HG03378 (cell line): Measurements from ENCODE around the gene ARGLU1.
A peak's percentile ranks its signal among the peaks of the same experiment; 100 is the strongest.

ENCODE experiments used
- ATAC-seq: cut with Tn5 transposase; IDR thresholded peaks from one replicate; pipeline ENCODE4 v1.9.1; 2021; ENCODE audit warnings: mild to moderate bottlenecking, moderate library complexity; ENCODE audit not compliant: unreplicated experiment

The ARGLU1 gene

DNA sequence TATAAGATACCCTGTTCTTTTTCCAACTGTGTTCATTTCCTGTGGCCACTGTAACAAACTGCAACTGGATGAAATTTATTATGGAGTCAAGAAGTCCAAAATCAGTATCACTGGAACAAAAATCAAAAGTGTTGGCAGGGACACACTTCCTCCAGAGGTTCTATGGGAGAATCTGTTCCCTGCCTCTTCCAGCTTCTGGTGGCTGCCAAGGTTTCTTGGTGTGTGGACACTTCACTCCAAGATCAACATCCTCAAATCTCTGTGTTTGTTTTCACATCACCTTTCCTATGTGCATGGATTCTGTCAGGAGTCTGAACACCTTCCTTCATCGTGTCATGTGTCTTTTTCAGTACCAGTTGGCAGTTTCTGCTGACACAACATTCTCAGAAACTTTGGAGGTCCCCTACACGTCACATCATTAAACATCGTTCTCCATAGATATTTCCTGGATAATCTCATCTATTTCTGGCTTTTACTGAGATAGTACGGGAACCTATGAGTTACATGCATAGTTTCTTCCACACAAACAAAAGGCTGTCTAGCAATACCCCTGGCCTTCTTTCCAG lies 17.3 kb downstream of the ARGLU1 start:
- no peak for ATAC-seq

DNA sequence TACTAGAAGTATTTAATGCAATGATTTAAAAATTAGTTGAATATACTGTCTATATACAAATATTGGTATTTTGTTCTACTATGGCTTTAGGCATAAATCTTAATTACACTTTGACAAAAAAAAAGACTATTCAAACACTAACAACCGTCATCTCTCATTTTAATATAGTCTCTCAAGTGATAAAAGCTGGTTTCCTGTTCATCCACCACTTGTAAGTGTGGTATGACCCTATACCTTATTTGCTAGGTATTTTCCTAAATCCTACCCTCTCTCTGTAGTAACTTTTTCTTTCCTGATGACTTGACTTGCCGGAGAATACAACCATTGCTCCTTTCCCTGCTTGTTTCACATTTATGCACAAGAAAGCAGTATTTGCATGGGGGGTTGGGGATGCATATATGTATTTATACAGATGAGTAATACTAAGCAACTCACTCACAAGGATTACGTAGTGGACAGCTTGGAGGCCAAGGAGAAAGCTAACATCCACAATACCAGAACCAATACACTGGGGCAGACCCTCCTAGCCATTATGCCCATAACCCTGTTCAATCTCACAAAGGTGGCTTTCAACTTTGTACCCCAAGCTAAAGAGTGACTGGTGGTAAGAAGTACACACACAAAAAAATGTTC lies 19.8 kb downstream of the ARGLU1 start:
- no peak for ATAC-seq

DNA sequence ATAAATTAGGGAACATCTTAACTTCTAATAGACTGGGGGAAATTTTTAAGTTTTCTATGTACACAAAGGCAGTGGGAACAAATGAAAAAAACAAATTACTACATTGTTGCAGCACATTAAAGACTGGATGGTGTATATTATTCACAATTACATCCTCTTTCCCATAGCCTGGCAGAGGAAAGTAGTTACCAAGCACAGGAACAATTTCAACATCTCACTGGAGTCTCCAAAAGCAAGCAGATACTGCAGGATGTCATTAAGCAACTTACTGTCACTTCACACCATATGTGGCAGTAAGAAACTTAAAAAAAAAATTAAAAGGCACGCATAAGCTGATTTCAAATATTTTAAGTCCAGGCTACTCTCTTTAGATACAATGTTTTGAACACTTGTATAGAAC lies 26.1 kb downstream of the ARGLU1 start:
- no peak for ATAC-seq

DNA sequence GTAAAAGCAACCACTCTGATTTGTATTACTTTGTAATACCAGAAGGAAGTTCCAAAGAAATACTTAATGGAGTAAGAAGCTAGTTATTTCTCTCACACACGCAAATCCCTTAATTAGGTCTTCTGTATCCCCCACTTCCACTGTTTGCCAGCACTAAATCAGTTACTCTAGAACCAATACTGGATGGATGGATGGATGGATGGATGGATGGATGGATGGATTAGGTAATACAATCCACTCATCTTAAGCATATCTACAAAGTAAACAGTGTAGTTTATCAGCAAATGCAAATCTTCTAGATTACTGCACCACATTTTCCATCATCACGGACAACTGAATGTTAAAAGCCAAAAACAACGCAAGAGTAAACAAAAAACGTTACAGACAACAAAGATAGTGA lies 27.3 kb downstream of the ARGLU1 start:
- ATAC-seq, result no peak

DNA sequence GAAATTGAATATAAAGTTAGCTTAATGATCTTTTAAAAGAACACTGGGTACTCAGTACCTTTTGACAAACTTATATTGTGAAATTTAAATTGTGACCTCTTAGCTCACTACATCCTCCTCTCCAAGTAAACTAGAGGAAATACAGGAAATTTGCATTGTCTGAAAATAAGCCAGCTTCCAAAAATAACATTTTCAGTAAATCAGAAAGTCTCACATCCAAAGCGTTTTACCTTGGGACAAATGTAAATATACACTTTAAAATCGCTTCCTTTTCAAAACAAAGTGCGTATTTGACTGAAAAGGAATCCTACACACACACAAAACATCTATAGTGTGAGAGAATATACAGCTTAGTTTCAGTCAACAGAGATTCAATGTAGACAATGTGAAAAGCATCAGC lies 30.4 kb downstream of the ARGLU1 start:
- no peak for ATAC-seq

GRCh38 chr13:106536244-106537034 lies 31.5 kb downstream of the ARGLU1 start:
- ATAC-seq, result peak; percentile 48

DNA sequence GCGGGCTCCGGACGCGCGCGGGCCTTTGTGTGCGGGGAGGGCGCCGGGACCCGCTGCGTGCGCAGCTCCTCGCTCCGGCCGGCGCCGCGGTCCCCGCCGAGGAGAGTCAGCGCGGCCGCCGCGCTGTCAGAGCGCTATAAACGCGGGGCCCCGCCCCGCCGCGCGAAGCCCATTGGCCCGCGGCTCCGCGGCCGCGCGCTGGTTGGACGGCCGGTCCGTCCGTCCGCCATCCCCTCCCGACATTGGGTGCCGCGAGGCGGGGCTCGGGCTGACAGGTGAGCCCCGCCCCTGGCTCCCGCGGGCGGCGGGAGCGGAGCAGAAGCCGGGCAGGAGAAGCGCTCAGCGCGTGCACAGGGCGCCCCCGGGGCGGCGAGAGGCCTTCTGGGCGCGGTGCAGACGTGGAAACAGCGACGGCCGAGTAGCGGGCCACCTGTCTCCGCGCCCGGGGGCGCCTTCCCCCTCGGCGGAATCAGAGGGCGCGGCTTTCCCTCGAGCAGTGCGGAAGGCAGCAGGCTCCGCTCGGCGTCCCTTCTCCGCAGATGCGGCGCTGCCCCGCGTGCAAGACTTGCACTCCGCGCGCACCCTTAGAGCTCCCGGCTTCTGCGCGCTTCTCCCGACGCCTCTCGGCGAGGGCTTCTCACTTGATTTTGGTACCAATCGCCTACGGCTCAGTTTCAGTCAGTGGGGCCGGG lies 32.2 kb downstream of the ARGLU1 start, which contains the start of gene EFNB2:
Gene EFNB2, minus strand, starts transcription at position 111 of the 692 bp plus-strand sequence. CDS start 698 bp downstream, outside the sequence.
- peak; percentile 84 for ATAC-seq

DNA sequence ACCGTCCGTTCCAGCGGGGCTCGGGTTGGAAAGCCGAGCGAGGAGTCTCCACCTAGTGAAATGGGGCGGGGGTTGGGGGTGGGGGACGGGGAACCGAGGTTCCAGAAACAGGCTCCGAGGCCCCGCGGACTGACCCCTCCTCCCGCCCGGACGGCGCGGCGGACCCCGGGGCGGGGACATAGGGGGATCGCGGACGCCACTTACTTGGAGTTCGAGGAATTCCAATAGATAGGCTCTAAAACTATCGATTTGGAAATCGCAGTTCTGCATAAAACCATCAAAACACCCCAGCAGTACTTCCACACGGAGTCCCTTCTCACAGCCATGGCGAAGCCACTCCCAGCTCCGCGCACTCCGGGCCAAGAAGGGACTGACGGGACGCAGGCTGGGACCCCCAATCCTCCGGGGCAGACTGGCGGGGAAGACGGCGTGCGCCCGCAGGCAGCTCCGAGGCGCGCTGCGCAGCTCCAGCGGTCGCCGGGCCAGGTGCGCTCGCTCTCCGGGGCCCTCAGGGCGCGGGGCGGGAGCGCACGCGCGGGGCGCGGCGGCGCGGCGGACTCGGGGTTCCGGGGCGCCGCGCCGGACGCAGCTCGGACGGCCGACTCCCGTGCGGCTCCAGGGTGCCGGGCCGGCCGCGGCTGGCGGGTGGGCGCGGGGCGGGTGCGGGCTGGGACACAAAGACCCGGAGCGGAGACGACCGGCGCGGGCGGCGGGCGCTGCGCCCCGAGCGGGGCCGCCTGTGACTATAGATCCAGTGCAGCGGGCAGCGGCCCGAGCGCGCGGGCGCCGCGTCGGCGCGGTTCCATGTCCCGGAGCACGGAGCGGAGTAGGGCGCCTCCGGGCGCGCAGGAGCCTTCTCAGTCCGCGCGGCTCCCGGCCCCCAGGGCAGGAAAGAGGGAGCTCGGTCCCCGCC lies 33.0 kb downstream of the ARGLU1 start:
- peak; percentile 29 for ATAC-seq

DNA sequence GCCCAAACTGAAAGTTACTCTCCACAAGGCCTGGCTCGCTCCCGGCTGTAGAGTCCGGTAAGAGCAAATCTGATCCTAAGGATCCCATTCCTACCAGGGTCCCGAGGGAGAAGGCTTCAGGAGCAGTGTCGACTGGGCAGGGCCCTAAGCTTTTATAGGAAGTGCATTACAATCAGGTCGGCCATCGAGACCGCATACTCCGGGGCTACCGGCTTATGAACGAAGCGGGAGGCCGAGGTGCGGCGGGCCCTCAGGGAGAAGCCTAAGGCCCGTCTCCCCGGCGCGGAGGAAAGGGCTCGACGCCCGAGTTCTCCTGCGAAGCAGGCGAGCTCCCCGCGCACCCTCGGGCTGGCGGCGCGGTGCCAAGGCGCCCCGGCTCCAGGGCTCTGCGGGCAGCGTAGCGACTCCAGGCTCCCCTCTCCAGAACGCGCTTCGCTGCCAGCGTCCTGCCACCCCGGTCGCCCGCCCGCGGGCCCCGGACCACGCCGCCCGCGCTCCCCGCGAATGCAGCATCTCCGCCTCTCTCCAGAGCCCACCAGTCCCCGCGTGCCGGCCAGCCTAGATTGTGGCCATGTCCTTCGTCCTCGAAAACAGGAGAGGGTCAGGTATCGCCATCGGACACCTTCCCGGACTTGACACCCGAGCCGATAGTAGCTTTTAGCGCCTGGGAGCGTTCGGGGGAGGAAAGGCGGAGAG lies 33.8 kb downstream of the ARGLU1 start:
- no peak for ATAC-seq

DNA sequence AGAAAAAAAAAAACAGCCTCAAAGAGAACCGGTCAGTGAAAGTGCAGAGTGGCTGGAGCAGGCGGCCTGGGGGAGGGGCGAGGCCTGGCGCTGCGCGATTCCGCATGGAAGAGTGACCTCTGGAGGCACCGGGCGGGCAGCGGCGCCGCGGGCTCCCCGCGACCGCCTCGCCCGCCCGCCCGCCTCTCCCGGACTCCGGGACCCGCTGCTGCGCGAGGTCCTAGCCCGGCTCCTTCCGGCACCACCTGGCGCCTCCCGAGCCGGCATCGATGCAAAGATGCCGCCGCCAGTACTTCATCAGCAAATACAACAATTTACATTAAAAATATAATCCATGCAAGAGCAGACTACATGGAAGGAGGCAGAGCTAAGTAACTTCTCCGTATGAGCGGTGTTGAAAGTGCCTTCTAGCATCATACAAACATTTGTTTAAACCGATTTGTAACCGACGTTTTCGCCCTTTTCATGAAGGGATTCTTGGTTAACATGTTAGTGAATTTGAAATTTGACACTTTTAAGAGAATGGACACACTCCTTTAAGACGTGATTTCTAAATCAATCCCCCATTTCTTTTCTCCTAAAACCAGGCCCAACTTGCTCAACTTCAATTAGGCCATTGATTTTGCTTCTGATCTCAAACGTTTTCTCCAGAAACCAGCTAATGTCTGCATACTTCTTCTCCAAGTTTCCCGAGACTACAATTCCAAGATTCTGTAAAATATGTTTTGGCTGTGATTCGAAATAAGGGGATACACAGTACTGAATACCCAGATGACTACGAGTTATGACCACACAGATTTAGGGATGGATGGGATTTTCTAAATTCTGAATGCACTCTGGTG lies 34.6 kb downstream of the ARGLU1 start:
- ATAC-seq, result no peak

GRCh38 chr13:106532111-106532929 lies 35.6 kb downstream of the ARGLU1 start:
- ATAC-seq, result no peak

DNA sequence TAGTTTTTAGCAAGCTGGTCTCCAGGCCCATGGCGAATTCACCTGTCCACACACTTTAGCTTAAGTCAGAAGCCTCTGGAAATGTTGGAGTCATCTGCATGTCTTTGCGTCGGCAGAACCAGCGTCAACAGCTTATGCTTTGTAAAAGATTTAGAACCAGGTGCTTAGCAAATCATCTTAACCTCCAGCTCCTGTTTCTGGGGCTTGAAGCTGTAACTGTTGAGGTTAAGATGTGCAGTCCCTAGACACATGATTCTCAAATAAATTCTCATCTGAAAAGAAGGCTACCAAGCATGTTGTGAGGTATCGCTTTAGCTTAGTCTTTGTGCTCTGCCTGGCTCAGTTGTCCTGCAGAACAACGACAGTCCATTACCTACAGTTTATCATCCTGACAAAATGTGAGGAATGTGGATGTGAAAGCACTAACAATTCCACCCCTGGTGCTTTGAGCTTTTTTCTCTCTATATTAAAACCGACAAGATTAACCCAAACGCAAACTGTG lies 36.9 kb downstream of the ARGLU1 start:
- no peak for ATAC-seq

DNA sequence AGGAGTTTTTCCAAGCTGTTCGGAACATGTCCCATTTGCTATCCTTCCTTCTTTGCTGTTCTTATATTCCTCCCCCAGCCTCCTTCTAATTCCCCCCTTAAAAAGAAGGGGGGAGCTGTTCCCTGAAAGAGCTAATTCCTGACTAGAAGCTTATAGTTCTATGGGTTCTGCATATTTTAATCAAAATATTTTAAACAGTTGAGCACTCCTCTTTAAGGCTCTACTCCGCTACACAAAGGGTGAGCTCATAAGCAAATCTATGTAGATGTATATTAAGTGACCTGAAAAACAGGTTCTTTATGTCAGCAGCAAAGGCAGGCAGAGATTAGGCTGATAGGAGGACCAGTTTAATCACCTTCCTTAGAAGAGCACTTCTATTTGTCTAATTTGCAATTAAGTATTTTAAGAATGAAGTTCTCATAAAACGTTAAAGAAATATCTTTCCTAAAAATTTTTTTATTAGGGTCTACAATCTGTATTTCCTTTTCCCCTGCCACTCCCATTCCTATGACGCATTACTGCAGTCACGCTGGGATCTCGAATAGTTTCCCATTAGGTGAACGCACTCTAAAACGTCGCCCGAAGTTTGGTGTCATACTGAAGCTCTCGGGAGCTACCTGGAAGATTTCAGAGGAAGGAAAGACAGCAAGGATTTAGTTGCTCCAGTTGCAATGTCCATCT lies 37.6 kb downstream of the ARGLU1 start:
- ATAC-seq, result no peak

GRCh38 chr13:106529415-106530170 lies 38.3 kb downstream of the ARGLU1 start:
- ATAC-seq, result no peak

GRCh38 chr13:106528718-106529414 lies 39.1 kb downstream of the ARGLU1 start:
- no peak for ATAC-seq

- ATAC-seq, result no peak
Measured at GRCh38 chr13:106527826-106528225, 40.1 kb downstream of the ARGLU1 start.
